Liver (tissue), 3 donors: ENCODE data around the gene HSD3B2.

Experiments used
- CTCF ChIP-seq: fragments of 150-350 bp; IDR thresholded peaks from 2 replicates; pipeline ENCODE4 v1.5.1; 2017; ENCODE audit warnings: improper control_type of control experiment, low read depth, low read length; ENCODE audit not compliant: missing input control
- EGR1 ChIP-seq, 2 donors: IDR thresholded peaks; 2 replicates each; pipeline ENCODE4 v1.6.1; 2016 to 2018; ENCODE audit warnings: antibody characterized with exemption in 2 of 2, low read depth in 2 of 2
- HNF4A ChIP-seq, 2 donors: conservative IDR thresholded peaks; 2 replicates each; pipeline ENCODE4 v1.6.1; 2016; ENCODE audit warnings: antibody characterized with exemption in 2 of 2, mild to moderate bottlenecking in 2 of 2
- MAX ChIP-seq: IDR thresholded peaks from 2 replicates; pipeline ENCODE4 v1.6.1; 2016; ENCODE audit warnings: antibody characterized with exemption
- REST ChIP-seq: IDR thresholded peaks from 2 replicates; pipeline ENCODE4 v1.6.1; 2016; ENCODE audit warnings: antibody characterized with exemption, mild to moderate bottlenecking
- RXRA ChIP-seq, 2 donors: IDR thresholded peaks; 2 replicates each; pipeline ENCODE4 v1.6.1; 2017 to 2018; ENCODE audit warnings: antibody characterized with exemption in 2 of 2, mild to moderate bottlenecking in 1 of 2
- SP1 ChIP-seq: IDR thresholded peaks from 2 replicates; pipeline ENCODE4 v1.6.1; 2018; ENCODE audit warnings: antibody characterized with exemption, mild to moderate bottlenecking
- YY1 ChIP-seq: IDR thresholded peaks from 2 replicates; pipeline ENCODE4 v1.6.1; 2016; ENCODE audit warnings: antibody characterized with exemption, mild to moderate bottlenecking
- ZBTB33 ChIP-seq: IDR thresholded peaks from 2 replicates; pipeline ENCODE4 v1.6.1; 2016; ENCODE audit warnings: antibody characterized with exemption
- donor health status: healthy.
- donor health status: healthy.

GRCh38 chr1:119429687-119430086, 14.7 kb downstream of the HSD3B2 start:
- TF ChIP-seq CTCF (no peak), MAX (no peak), HNF4A (conservative IDR thresholded peaks at IDR 0.05) (no peak), REST (no peak), SP1 (no peak), YY1 (no peak), RXRA (IDR thresholded peaks at IDR 0.05) (no peak), ZBTB33 (no peak), EGR1 (IDR thresholded peaks at IDR 0.05; ENCODE audit: low read depth in 2 of 2) (no peak)
